ENCODE measurements around the gene GDF7. TPM values are rescaled to one million over a fixed set of nuclear protein-coding genes. Genes with fewer than 3 reads are reported as not detected.

The GDF7 gene
- total and polyA plus RNA-seq, 4 donors, result 0.89 to 7.2 (median 3.3) TPM

DNA sequence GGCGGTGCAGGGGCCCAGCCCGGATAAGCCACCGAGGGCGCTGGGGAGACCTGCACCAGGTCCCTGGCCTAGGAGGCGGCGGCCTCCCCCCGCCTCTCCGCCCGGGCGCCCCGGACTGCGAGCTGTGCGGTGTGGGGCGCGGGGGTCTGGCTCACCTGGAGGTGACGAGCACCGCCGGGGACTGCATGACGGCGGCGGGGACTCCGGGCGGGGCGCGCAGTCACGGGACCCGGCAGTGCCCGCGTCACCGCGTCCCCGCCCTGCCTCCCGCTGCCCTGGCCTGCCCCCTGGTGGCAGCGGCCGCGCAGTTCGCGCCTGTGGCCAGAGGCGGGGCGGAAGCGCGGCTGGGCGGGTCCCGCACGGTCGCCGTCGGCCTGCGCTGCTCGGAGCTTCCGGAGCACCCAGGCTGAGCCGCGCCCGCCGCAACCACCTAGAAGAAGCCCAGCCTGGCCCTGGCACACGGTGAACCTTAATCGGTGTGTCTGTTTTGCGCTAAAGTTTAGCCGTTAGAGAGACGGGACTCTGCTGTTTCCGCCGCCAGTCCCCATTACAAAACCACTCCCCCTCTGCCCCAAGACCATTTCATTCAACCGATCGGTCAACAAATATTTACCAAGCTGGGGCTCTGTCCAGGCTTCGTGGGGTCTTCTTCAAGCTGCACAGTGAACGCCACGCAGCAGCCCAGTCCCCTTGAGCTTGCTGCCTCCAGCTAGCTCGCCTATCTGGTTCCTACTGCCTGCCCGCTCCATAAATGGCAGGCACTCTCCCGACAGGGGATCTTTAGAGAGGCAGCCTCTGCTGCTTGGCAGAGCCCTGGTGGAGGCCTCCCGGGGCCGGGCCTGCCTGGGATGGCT, 15.8 kb upstream of the GDF7 start, which contains the start of gene HS1BP3:
HS1BP3 (minus strand) TSS at position 222 of the 854 bp plus-strand sequence; CDS start at position 187, 35 bp downstream.
- TF ChIP-seq ZBTB33 (IDR thresholded peaks at IDR 0.05), result no peak
- TF ChIP-seq, protein P1, sequence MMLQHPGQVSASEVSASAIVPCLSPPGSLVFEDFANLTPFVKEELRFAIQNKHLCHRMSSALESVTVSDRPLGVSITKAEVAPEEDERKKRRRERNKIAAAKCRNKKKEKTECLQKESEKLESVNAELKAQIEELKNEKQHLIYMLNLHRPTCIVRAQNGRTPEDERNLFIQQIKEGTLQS (IDR thresholded peaks at IDR 0.05), result no peak
- peak in 1 of 2 donors; percentile 59 for TF ChIP-seq RAD21 (IDR thresholded peaks at IDR 0.05)
- no peak for TF ChIP-seq EGR1 (IDR thresholded peaks at IDR 0.05; ENCODE audit: low read depth in 2 of 2)
- TF ChIP-seq RXRA (IDR thresholded peaks at IDR 0.05), result no peak
- no peak for TF ChIP-seq GABPA (IDR thresholded peaks at IDR 0.05 in 1 of 2, conservative IDR thresholded peaks at IDR 0.05 in 1 of 2)
- TF ChIP-seq CTCF (IDR thresholded peaks at IDR 0.05; ENCODE audit: low read depth, low read length, missing input control), result peak; percentile 97
- no peak for TF ChIP-seq FOXA2 (IDR thresholded peaks at IDR 0.05)
- peak; percentile 18 for TF ChIP-seq SP1 (IDR thresholded peaks at IDR 0.05)
- TF ChIP-seq HNF4G (IDR thresholded peaks at IDR 0.05), result no peak
- no peak for TF ChIP-seq HNF4A (conservative IDR thresholded peaks at IDR 0.05)
- no peak for TF ChIP-seq MAX (IDR thresholded peaks at IDR 0.05)
- peak; percentile 24 for TF ChIP-seq YY1 (IDR thresholded peaks at IDR 0.05)
- no peak for TF ChIP-seq NR2F2 (IDR thresholded peaks at IDR 0.05)
- no peak for TF ChIP-seq REST (IDR thresholded peaks at IDR 0.05)
- Histone ChIP-seq H3K9me3 (ENCODE audit: control insufficient read depth in 4 of 4, low read length in 3 of 4) (no peaks in the 10 kb centered on the region), H3K9ac (ENCODE audit: low read depth in 1 of 2, low read length in 2 of 2) (peak within 1 kb of the TSS; percentile 78 to 84), H3K27me3 (ENCODE audit: control insufficient read depth in 4 of 4, insufficient read depth in 4 of 4, low read length in 3 of 4) (no peaks in the 10 kb centered on the region), H3K36me3 (ENCODE audit: control insufficient read depth in 4 of 4, insufficient read depth in 3 of 4, low read depth in 1 of 4, low read length in 3 of 4) (no peaks in the 10 kb centered on the region), H3K27ac (ENCODE audit: low read depth in 1 of 2, low read length in 2 of 2) (peak within 1 kb of the TSS; percentile 58 to 84), H3K4me3 (ENCODE audit: low read depth in 1 of 3, low read length in 3 of 3) (peak within 1 kb of the TSS; percentile 65 to 75 (median 75)), H3K4me1 (ENCODE audit: control insufficient read depth in 4 of 4, insufficient read depth in 4 of 4, low read length in 3 of 4) (peaks cover 9 to 36% (median 27%) of the 10 kb centered on the region in 4 donors)
- WGBS, result 2% methylated on average over 72 of the region's 72 CpGs
- peak; percentile 89 for DNase-seq (ENCODE audit: low spot score)
